GM06990 (cell line): ENCODE data around the gene TMEM163.

Experiments used
- DNase-seq: peaks from one replicate; pipeline ENCODE4 v3.0.0-alpha.2; 2011; ENCODE audit not compliant: insufficient read length; ENCODE audit errors: extremely low read depth
- H3K27me3 ChIP-seq: replicated peaks from 2 replicates; pipeline ENCODE4 v1.6.0; 2011; ENCODE audit warnings: low read length; ENCODE audit not compliant: control insufficient read depth, insufficient read depth
- H3K36me3 ChIP-seq: 2 replicates; pipeline ENCODE4 v1.5.1; 2011; ENCODE audit warnings: low read length; ENCODE audit not compliant: control insufficient read depth, insufficient read depth
- H3K4me3 ChIP-seq: replicated peaks from 2 replicates; pipeline ENCODE4 v1.5.1; 2011; ENCODE audit warnings: low read depth, mild to moderate bottlenecking, control low read depth, low read length
- CTCF ChIP-seq: IDR thresholded peaks from 2 replicates; pipeline ENCODE4 v1.5.1; 2011; ENCODE audit warnings: low read length, control low read depth, mild to moderate bottlenecking, inconsistent platforms; ENCODE audit not compliant: insufficient read depth, poor library complexity, severe bottlenecking

TMEM163 gene

GRCh38 chr2:134711692-134712091 is 7.1 kb downstream of the TMEM163 start:
- Histone ChIP-seq H3K27me3 (no peaks in the 10 kb centered on the region), H3K4me3 (no peak overlapping the region), H3K36me3 (no peaks in the 10 kb centered on the region)
- no peak for DNase-seq
- no peak for TF ChIP-seq CTCF

DNA sequence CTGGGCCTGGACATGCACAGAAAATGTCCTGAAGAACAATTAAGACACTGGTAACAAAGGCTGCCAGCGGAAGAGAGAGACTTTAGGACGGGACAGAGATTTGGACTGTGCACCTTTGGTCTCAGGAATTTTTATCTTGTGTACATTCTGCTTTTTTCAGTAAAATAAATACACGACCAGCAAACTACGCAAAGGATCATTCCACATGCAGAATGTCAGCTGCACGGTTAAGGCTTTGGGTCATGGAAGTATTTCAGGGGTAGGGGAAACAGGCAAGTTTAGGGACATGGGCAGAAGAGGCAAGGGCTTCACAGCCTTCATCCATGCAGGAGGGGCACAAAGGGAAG is 11.5 kb downstream of the TMEM163 start:
- Histone ChIP-seq H3K4me3 (no peak overlapping the region), H3K27me3 (no peaks in the 10 kb centered on the region), H3K36me3 (no peaks in the 10 kb centered on the region)
- no peak for TF ChIP-seq CTCF
- no peak for DNase-seq

DNA sequence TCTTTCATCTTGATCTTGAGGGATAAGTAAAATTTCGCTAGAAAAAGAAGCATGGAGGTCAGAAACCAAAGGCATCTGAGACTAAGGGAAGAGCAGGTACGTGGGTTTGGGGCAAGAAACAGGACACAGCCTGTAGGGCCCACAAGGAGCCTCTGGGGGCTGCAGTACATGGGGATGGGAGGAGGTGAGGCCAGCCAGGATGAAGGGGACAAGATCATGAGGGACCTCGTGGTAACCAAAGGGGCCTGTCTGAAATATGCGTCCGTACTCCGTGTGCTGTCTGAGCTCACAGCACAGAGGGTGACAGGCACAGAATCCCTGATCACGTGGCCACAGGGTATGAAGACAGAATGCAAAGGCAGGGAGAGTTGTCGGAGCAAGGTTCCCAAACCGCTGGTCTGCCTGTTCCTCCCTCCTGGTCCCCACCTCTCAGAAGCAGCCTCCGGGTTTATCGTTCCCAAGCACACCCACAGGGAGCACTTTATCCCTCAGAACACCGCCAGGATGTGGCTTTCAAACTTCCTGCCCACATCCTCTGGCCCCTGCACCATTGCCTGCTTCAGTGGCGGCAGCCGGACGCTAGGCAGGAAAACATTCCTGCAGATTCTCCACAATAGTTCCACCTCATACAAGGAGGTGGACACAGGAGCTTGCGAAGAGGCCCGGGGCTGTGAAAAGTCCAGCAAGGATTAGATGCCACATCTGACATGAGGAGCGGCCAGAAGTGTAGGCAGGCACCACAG is 12.0 kb downstream of the TMEM163 start:
- H3K27me3 ChIP-seq: no peaks in the 10 kb centered on the region
- no peak overlapping the region for H3K4me3 ChIP-seq
- TF ChIP-seq CTCF: no peak
- no peaks in the 10 kb centered on the region for H3K36me3 ChIP-seq
- no peak for DNase-seq

DNA sequence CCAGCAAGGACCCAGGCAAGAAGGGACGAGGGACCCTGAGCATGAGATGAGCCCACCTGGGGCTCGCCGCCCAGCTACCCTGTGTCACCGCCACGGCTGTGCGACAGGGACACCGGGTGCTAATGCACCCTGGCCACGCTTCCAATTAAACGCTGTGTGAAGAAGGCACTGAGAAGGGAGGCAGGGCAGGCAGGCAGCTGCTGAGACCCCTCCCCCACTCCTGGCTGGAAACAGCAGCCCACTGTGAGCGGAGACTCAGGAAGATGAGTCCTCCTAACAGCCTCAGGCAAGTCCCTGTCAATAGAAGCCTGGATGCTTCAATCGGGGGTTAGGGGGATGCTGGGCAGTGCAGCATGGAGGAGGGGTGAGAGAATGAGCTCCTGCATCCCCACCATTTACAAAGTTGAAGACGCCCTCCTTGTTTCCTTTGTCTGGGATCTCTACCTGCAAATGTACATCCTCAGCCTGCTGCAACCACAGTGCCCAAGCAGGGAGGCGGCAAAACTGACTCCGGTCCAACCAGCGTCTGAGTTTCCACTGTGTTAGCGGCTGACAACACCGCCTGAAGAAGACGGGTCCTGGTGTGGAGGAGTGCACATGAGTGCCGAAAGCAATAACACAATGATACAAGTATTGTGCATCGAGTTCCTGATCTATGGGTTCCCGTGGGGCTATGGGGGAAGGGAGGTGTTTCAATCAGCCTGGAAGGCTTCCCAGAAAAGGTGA is 12.8 kb downstream of the TMEM163 start:
- Histone ChIP-seq H3K27me3 (no peaks in the 10 kb centered on the region), H3K4me3 (no peak overlapping the region), H3K36me3 (no peaks in the 10 kb centered on the region)
- no peak for DNase-seq
- no peak for TF ChIP-seq CTCF

DNA sequence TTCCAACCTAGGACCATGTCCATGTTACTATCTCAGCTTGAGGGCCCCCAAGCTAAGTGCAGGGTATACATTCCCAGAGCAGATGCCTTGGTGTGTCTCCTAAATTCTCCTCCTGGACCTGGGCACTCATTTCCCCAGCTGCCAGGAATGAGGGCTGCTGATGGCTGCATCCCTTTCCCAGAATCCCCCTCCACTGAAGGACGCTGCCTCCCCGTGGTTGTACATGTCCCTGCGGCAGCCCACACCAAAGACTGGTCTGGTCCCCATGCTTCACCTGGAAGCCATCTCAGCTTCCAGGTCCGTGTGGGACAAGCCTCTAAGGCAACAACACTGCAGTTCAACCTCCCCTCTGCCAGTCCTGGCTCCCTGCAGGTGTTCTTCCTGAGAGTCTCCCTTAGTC is 14.6 kb downstream of the TMEM163 start:
- no peak for DNase-seq
- no peak overlapping the region for H3K4me3 ChIP-seq
- no peak for TF ChIP-seq CTCF
- H3K27me3 ChIP-seq: no peaks in the 10 kb centered on the region
- no peaks in the 10 kb centered on the region for H3K36me3 ChIP-seq

DNA sequence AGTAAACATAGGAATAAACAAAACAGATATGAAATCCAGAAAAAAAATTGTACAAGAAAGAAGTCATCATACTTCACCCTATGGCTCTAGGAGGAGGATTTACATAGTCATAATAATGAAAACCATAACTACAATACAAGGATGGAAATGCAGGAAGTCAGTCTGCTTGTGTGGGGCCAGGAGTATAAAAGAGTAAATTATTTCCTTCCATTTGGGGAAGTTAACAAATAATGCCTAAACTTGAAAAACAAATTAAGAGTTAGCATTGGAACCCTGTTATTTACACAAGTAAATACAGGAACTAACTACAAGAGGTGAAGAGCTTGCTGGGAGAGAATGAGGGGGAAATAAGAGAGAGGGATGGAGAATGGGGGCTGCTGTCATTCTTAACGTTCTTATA is 15.4 kb downstream of the TMEM163 start:
- DNase-seq: no peak
- no peaks in the 10 kb centered on the region for H3K36me3 ChIP-seq
- no peak for TF ChIP-seq CTCF

More for the DNA sequence above, 15.4 kb downstream of the TMEM163 start:
- Histone ChIP-seq H3K4me3 (no peak overlapping the region), H3K27me3 (no peaks in the 10 kb centered on the region)
